ENCODE results near the gene OR3A2.
"Not testable (repeated sequence)": the region's sequence is repeated elsewhere in the genome, so short reads cannot be mapped to it uniquely, and the experiment has no call there.

GRCh38 chr17:3241044-3241443 is 145.1 kb downstream of the OR3A2 start:
- not testable (repeated sequence) for TF ChIP-seq SMAD1 (CRISPR knock-in tag; IDR thresholded peaks at IDR 0.05; ENCODE audit: borderline replicate concordance, low read depth); ZNF510 (CRISPR knock-in tag; IDR thresholded peaks at IDR 0.05; ENCODE audit: low read depth); CTCF (CRISPR knock-in tag; IDR thresholded peaks at IDR 0.05); NCOA5 (CRISPR knock-in tag; IDR thresholded peaks at IDR 0.05); PCBP1 (IDR thresholded peaks at IDR 0.05; ENCODE audit: borderline replicate concordance, low read depth, low read length); CHD2 (IDR thresholded peaks at IDR 0.05; ENCODE audit: low read depth, low read length); POLR2AphosphoS2 (IDR thresholded peaks at IDR 0.05; ENCODE audit: low read depth, low read length); CEBPB (IDR thresholded peaks at IDR 0.05; ENCODE audit: borderline replicate concordance, low read depth, low read length); FIP1L1 (IDR thresholded peaks at IDR 0.05; ENCODE audit: borderline replicate concordance, insufficient read depth, low read depth, low read length); ZNF318 (CRISPR knock-in tag; IDR thresholded peaks at IDR 0.05); ZNF652 (CRISPR knock-in tag; IDR thresholded peaks at IDR 0.05; ENCODE audit: borderline replicate concordance, low read depth)
